Natural killer cell treated with Interleukin-12 subunit alpha and Interleukin-12 subunit beta and Interleukin-15 and Interleukin-18, amount 100 ng/mL, for 72 hours (primary cell): ENCODE measurements around the gene PIP5KL1. TPM values are rescaled to one million over a fixed set of nuclear protein-coding genes. Genes with fewer than 3 reads are reported as not detected.
A peak's percentile ranks its signal among the peaks of the same experiment; 100 is the strongest.

ENCODE experiments used
- ATAC-seq, 2 donors: fragments of 150-1000 bp; cut with Tn5 transposase in 1 of 2; sonication (Bioruptor Pico), chemical (Tn5 transposase) in 1 of 2; 2 replicates each; pipeline ENCODE4 v1.10.0; 2021
- DNase-seq: peaks from one replicate; pipeline ENCODE4 v3.0.0; 2022; ENCODE audit warnings: low spot score
- H3K27ac Mint-ChIP-seq, 2 donors: 1 replicate in 1 of 2; 2 replicates in 1 of 2; pipeline ENCODE4 v1.8.0; 2022; ENCODE audit warnings: mixed read lengths in 2 of 2, mild to moderate bottlenecking in 1 of 2, moderate library complexity in 1 of 2
- H3K27me3 Mint-ChIP-seq, 2 donors: 1 replicate in 1 of 2; 2 replicates in 1 of 2; pipeline ENCODE4 v1.8.0; 2022; ENCODE audit warnings: mixed read lengths in 2 of 2
- H3K36me3 Mint-ChIP-seq: one replicate; pipeline ENCODE4 v1.8.0; 2022; ENCODE audit warnings: mixed read lengths
- H3K4me1 Mint-ChIP-seq, 2 donors: 1 replicate in 1 of 2; 2 replicates in 1 of 2; pipeline ENCODE4 v1.8.0; 2022; ENCODE audit warnings: low read depth in 2 of 2, mixed read lengths in 2 of 2, mild to moderate bottlenecking in 1 of 2
- H3K4me3 Mint-ChIP-seq: one replicate; pipeline ENCODE4 v1.8.0; 2022; ENCODE audit warnings: mixed read lengths
- H3K9me3 Mint-ChIP-seq: 2 replicates; pipeline ENCODE4 v1.8.0; 2022; ENCODE audit warnings: mixed read lengths
- total RNA-seq, 2 donors: library from RNA; stranded (reverse); gene quantifications; one replicate each; pipeline ENCODE4 v1.2.3, GENCODE V29; 2022

PIP5KL1 gene
- total RNA-seq, 2 donors from 2014 or later, result 2.7 to 3.7 TPM

GRCh38 chr9:127938298-127938690, 7.7 kb upstream of the PIP5KL1 start:
- ATAC-seq, result no peak
- Mint-ChIP-seq H3K4me3 (peak overlapping the region; percentile 51), H3K27ac (peak overlapping the region; percentile 84 to 89), H3K9me3 (no peaks in the 10 kb centered on the region), H3K36me3 (peaks cover 6% of the 10 kb centered on the region), H3K27me3 (no peaks in the 10 kb centered on the region), H3K4me1 (peaks cover 32 to 41% of the 10 kb centered on the region in 2 donors)
- no peak for DNase-seq

GRCh38 chr9:127937388-127938297, 7.1 kb upstream of the PIP5KL1 start, which contains the start of gene DPM2:
Gene DPM2, minus strand, starts transcription at chr9:127937854. Its CDS starts 34 bp downstream, at chr9:127937820.
- H3K9me3 Mint-ChIP-seq, result no peaks in the 10 kb centered on the region
- H3K27me3 Mint-ChIP-seq, result no peaks in the 10 kb centered on the region
- peak; percentile 97 for ATAC-seq
- peak within 1 kb of the TSS; percentile 95 for H3K4me3 Mint-ChIP-seq
- DNase-seq, result peak; percentile 90
- H3K27ac Mint-ChIP-seq, result peak within 1 kb of the TSS; percentile 84 to 89
- peaks cover 34 to 35% of the 10 kb centered on the region in 2 donors for H3K4me1 Mint-ChIP-seq
- H3K36me3 Mint-ChIP-seq, result peaks cover 6% of the 10 kb centered on the region

GRCh38 chr9:127937056-127937387, 6.4 kb upstream of the PIP5KL1 start:
- DNase-seq (no peak), ATAC-seq (peak in 1 of 2 donors; percentile 33)
- Mint-ChIP-seq H3K36me3 (peaks cover 6% of the 10 kb centered on the region), H3K27ac (peak overlapping the region; percentile 84 to 89), H3K9me3 (no peaks in the 10 kb centered on the region), H3K4me3 (peak overlapping the region; percentile 95), H3K27me3 (no peaks in the 10 kb centered on the region), H3K4me1 (peaks cover 34% of the 10 kb centered on the region in 2 donors)

GRCh38 chr9:127936347-127936852, 5.8 kb upstream of the PIP5KL1 start:
- Mint-ChIP-seq H3K4me1 (peaks cover 36 to 37% of the 10 kb centered on the region in 2 donors), H3K36me3 (peaks cover 6% of the 10 kb centered on the region), H3K9me3 (no peaks in the 10 kb centered on the region), H3K27ac (peak overlapping the region; percentile 84 to 89), H3K4me3 (peak overlapping the region; percentile 95), H3K27me3 (no peaks in the 10 kb centered on the region)
- DNase-seq, result no peak
- ATAC-seq, result no peak

GRCh38 chr9:127935765-127936221, 5.2 kb upstream of the PIP5KL1 start:
- peaks cover 40 to 43% of the 10 kb centered on the region in 2 donors for H3K4me1 Mint-ChIP-seq

GRCh38 chr9:127934986-127935385, 4.4 kb upstream of the PIP5KL1 start:
- H3K9me3 Mint-ChIP-seq, result no peaks in the 10 kb centered on the region
- H3K4me3 Mint-ChIP-seq, result peak overlapping the region; percentile 95
- no peak for DNase-seq
- ATAC-seq, result no peak
- peaks cover 6% of the 10 kb centered on the region for H3K36me3 Mint-ChIP-seq
- H3K4me1 Mint-ChIP-seq, result peaks cover 43% of the 10 kb centered on the region in 2 donors
- H3K27ac Mint-ChIP-seq, result no peak overlapping the region
- H3K27me3 Mint-ChIP-seq, result no peaks in the 10 kb centered on the region

More at GRCh38 chr9:127935765-127936221, 5.2 kb upstream of the PIP5KL1 start:
- no peak for ATAC-seq
- no peak for DNase-seq
- Mint-ChIP-seq H3K36me3 (peaks cover 6% of the 10 kb centered on the region), H3K4me3 (peak overlapping the region; percentile 95), H3K27me3 (no peaks in the 10 kb centered on the region), H3K9me3 (no peaks in the 10 kb centered on the region), H3K27ac (peak overlapping the region; percentile 30 to 89)

- no peak for ATAC-seq
- Mint-ChIP-seq H3K27ac (no peak overlapping the region), H3K4me1 (peaks cover 43 to 45% of the 10 kb centered on the region in 2 donors), H3K27me3 (no peaks in the 10 kb centered on the region), H3K4me3 (peak overlapping the region; percentile 58), H3K9me3 (no peaks in the 10 kb centered on the region), H3K36me3 (peaks cover 6% of the 10 kb centered on the region)
- DNase-seq, result no peak
These were observed 3.7 kb upstream of the PIP5KL1 start for GRCh38 chr9:127934248-127934647.

- Mint-ChIP-seq H3K27ac (peak overlapping the region in 1 of 2 donors; percentile 41), H3K27me3 (peaks cover 1 to 4% of the 10 kb centered on the region in 2 donors), H3K36me3 (peaks cover 6% of the 10 kb centered on the region), H3K9me3 (no peaks in the 10 kb centered on the region), H3K4me3 (peak overlapping the region; percentile 77), H3K4me1 (peaks cover 28 to 32% of the 10 kb centered on the region in 2 donors)
- ATAC-seq (peak in 1 of 2 donors; percentile 1), DNase-seq (no peak)
These were observed 710 bp upstream of the PIP5KL1 start for GRCh38 chr9:127931092-127931881.

GRCh38 chr9:127929625-127929979, 975 bp downstream of the PIP5KL1 start:
- Mint-ChIP-seq H3K27me3 (peaks cover 14% of the 10 kb centered on the region in 2 donors), H3K9me3 (no peaks in the 10 kb centered on the region), H3K4me3 (peak overlapping the region; percentile 45), H3K27ac (no peak overlapping the region), H3K36me3 (no peaks in the 10 kb centered on the region), H3K4me1 (peaks cover 19 to 21% of the 10 kb centered on the region in 2 donors)
- ATAC-seq (no peak), DNase-seq (no peak)

- Mint-ChIP-seq H3K4me3 (peak overlapping the region; percentile 15), H3K9me3 (no peaks in the 10 kb centered on the region), H3K27ac (no peak overlapping the region), H3K36me3 (no peaks in the 10 kb centered on the region), H3K4me1 (peaks cover 15 to 17% of the 10 kb centered on the region in 2 donors), H3K27me3 (peaks cover 15% of the 10 kb centered on the region in 2 donors)
- ATAC-seq (no peak), DNase-seq (no peak)
These were observed 1.6 kb downstream of the PIP5KL1 start for GRCh38 chr9:127928676-127929624.

GRCh38 chr9:127927988-127928675, 2.4 kb downstream of the PIP5KL1 start:
- Mint-ChIP-seq H3K27ac (no peak overlapping the region), H3K9me3 (no peaks in the 10 kb centered on the region), H3K4me3 (peak overlapping the region; percentile 15), H3K36me3 (no peaks in the 10 kb centered on the region), H3K27me3 (peaks cover 15 to 17% of the 10 kb centered on the region in 2 donors), H3K4me1 (peaks cover 15 to 16% of the 10 kb centered on the region in 2 donors)
- DNase-seq (no peak), ATAC-seq (no peak)

GRCh38 chr9:127927201-127927987, 3.2 kb downstream of the PIP5KL1 start:
- Mint-ChIP-seq H3K9me3 (no peaks in the 10 kb centered on the region), H3K4me1 (peaks cover 13 to 15% of the 10 kb centered on the region in 2 donors), H3K4me3 (no peak overlapping the region), H3K27me3 (peaks cover 15 to 17% of the 10 kb centered on the region in 2 donors), H3K27ac (no peak overlapping the region), H3K36me3 (no peaks in the 10 kb centered on the region)
- ATAC-seq, result peak; percentile 31 to 41
- DNase-seq, result no peak
